OCI-LY1 (cell line): ENCODE measurements around the gene GRM7.

ENCODE experiments used
- H2AFZ ChIP-seq: fragments of 200-600 bp; sonication (generic), shearing (Covaris generic); 2 replicates; pipeline ENCODE4 v1.6.0; 2014; ENCODE audit warnings: antibody characterized with exemption, mild to moderate bottlenecking, low read length
- H3F3A ChIP-seq: fragments of 200-600 bp; sonication (generic), shearing (Covaris generic); 2 replicates; pipeline ENCODE4 v1.6.0; 2014; ENCODE audit warnings: mild to moderate bottlenecking, antibody characterized with exemption, low read length, moderate library complexity; ENCODE audit not compliant: insufficient read depth
- H3K27ac ChIP-seq: fragments of 200-600 bp; sonication (generic); 2 replicates; pipeline ENCODE4 v1.5.1; 2014; ENCODE audit warnings: low read length, mixed run types, mild to moderate bottlenecking, low read depth; ENCODE audit not compliant: poor library complexity, severe bottlenecking
- H3K27me3 ChIP-seq: fragments of 200-600 bp; sonication (generic); 2 replicates; pipeline ENCODE4 v1.6.0; 2014; ENCODE audit warnings: antibody characterized with exemption, mild to moderate bottlenecking, low read length, moderate library complexity; ENCODE audit not compliant: insufficient read depth
- H3K36me3 ChIP-seq: fragments of 200-600 bp; sonication (generic); 2 replicates; pipeline ENCODE4 v1.6.1; 2014; ENCODE audit warnings: mild to moderate bottlenecking, antibody characterized with exemption, low read length, moderate library complexity, mixed read lengths; ENCODE audit not compliant: insufficient read depth
- H3K4me1 ChIP-seq: fragments of 200-600 bp; sonication (generic); 2 replicates; pipeline ENCODE4 v1.5.1; 2014; ENCODE audit warnings: mild to moderate bottlenecking, low read length, moderate library complexity; ENCODE audit not compliant: insufficient read depth, severe bottlenecking
- H3K4me2 ChIP-seq: fragments of 200-600 bp; sonication (generic), shearing (Covaris generic); 2 replicates; pipeline ENCODE4 v1.6.1; 2014; ENCODE audit warnings: low read length
- H3K4me3 ChIP-seq: fragments of 200-600 bp; sonication (generic); 2 replicates; pipeline ENCODE4 v1.5.1; 2014; ENCODE audit warnings: low read length, low read depth, mild to moderate bottlenecking, mixed read lengths; ENCODE audit not compliant: poor library complexity, severe bottlenecking
- H3K79me2 ChIP-seq: fragments of 200-600 bp; shearing (Covaris generic); 2 replicates; pipeline ENCODE4 v1.6.1; 2016; ENCODE audit warnings: mixed run types, low read length, mixed read lengths; ENCODE audit not compliant: insufficient read depth
- H3K9ac ChIP-seq: fragments of 200-600 bp; sonication (generic), shearing (Covaris generic); 2 replicates; pipeline ENCODE4 v1.6.1; 2014; ENCODE audit warnings: mild to moderate bottlenecking, low read length, mixed read lengths
- H3K9me2 ChIP-seq: fragments of 200-600 bp; sonication (generic), shearing (Covaris generic); 2 replicates; pipeline ENCODE4 v1.6.1; 2014; ENCODE audit warnings: low read depth, mild to moderate bottlenecking, low read length, mixed read lengths
- H3K9me3 ChIP-seq: fragments of 200-600 bp; shearing (Covaris generic); 2 replicates; pipeline ENCODE4 v1.6.1; 2014; ENCODE audit warnings: low read length, mixed read lengths
- H4K20me1 ChIP-seq: fragments of 200-600 bp; sonication (generic), shearing (Covaris generic); 2 replicates; pipeline ENCODE4 v1.6.0; 2016; ENCODE audit warnings: mild to moderate bottlenecking, low read length; ENCODE audit not compliant: insufficient read depth
- EZH2 ChIP-seq: fragments of 200-600 bp; sonication (generic), shearing (Covaris generic); IDR thresholded peaks from 2 replicates; pipeline ENCODE4 v1.8.0; 2017; ENCODE audit warnings: borderline replicate concordance, mixed run types, mild to moderate bottlenecking, antibody characterized with exemption, low read length, moderate library complexity, mixed read lengths
- TF ChIP-seq, protein P1 (sequence below): fragments of 200-600 bp; sonication (generic), shearing (Covaris generic); IDR thresholded peaks from 2 replicates; pipeline ENCODE4 v1.5.1; 2017; ENCODE audit warnings: mild to moderate bottlenecking, antibody characterized with exemption, low read length, moderate library complexity, mixed read lengths

Gene GRM7

DNA sequence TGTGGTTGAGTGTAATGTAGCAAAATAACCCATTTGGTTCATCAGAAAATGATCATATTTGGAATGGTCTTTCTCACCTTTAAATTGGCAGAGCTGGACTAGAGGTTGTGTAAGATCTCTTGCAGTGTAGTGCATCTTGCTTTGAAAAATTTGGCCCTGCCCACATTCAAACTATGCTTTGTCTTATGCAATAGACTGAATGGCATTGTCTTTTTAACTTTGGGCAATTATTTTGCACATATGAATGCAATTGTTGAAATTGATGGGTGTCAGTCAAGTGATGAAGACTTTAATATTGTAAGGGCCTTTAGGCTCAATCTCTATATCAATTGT, 381.4 kb downstream of the GRM7 start:
- Histone ChIP-seq H2AFZ (no peak overlapping the region), H3K27me3 (no peaks in the 10 kb centered on the region), H3K9me2 (no peaks in the 10 kb centered on the region), H3K4me3 (no peak overlapping the region), H3K9ac (no peak overlapping the region), H3F3A (no peaks in the 10 kb centered on the region), H3K27ac (no peak overlapping the region), H3K4me2 (no peak overlapping the region), H3K36me3 (no peaks in the 10 kb centered on the region), H4K20me1 (no peaks in the 10 kb centered on the region), H3K9me3 (no peaks in the 10 kb centered on the region), H3K4me1 (no peaks in the 10 kb centered on the region), H3K79me2 (no peaks in the 10 kb centered on the region)
- no peak for TF ChIP-seq EZH2
- TF ChIP-seq, protein P1, sequence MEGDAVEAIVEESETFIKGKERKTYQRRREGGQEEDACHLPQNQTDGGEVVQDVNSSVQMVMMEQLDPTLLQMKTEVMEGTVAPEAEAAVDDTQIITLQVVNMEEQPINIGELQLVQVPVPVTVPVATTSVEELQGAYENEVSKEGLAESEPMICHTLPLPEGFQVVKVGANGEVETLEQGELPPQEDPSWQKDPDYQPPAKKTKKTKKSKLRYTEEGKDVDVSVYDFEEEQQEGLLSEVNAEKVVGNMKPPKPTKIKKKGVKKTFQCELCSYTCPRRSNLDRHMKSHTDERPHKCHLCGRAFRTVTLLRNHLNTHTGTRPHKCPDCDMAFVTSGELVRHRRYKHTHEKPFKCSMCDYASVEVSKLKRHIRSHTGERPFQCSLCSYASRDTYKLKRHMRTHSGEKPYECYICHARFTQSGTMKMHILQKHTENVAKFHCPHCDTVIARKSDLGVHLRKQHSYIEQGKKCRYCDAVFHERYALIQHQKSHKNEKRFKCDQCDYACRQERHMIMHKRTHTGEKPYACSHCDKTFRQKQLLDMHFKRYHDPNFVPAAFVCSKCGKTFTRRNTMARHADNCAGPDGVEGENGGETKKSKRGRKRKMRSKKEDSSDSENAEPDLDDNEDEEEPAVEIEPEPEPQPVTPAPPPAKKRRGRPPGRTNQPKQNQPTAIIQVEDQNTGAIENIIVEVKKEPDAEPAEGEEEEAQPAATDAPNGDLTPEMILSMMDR, result no peak

DNA sequence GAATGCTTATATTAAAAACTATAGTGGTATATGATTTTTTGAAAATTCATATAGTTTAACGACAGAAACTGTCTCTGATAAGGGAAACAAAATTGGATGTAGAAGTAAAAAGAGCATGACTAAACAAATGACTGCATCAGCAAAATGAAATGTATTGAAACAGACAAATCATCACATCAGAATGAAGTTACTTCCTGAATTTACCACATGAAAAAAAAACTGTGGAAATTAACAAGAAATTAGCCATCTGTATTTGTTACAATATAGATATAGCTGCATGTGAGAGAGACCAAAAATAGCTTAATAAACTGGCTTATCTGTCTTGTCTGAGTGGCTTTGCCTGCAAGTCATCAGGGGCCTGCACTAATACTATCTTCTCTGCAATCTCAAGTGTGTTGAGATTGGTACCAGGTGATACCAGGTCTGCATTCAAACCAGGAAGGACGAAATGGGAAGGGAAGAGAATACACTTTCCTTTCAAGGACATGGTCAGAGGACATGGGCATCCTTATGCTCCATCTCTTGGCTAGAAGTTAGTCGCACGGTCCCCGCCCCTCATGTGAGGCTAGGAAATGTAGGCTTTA, 388.7 kb downstream of the GRM7 start:
- Histone ChIP-seq H3K9ac (no peak overlapping the region), H3K9me3 (no peaks in the 10 kb centered on the region), H3F3A (no peaks in the 10 kb centered on the region), H3K79me2 (no peaks in the 10 kb centered on the region), H3K4me1 (no peaks in the 10 kb centered on the region), H4K20me1 (no peaks in the 10 kb centered on the region), H3K27ac (no peak overlapping the region), H3K4me3 (no peak overlapping the region), H3K27me3 (no peaks in the 10 kb centered on the region), H2AFZ (no peak overlapping the region), H3K36me3 (no peaks in the 10 kb centered on the region), H3K4me2 (no peak overlapping the region), H3K9me2 (no peaks in the 10 kb centered on the region)
- no peak for TF ChIP-seq EZH2
- TF ChIP-seq, protein P1, result no peak

DNA sequence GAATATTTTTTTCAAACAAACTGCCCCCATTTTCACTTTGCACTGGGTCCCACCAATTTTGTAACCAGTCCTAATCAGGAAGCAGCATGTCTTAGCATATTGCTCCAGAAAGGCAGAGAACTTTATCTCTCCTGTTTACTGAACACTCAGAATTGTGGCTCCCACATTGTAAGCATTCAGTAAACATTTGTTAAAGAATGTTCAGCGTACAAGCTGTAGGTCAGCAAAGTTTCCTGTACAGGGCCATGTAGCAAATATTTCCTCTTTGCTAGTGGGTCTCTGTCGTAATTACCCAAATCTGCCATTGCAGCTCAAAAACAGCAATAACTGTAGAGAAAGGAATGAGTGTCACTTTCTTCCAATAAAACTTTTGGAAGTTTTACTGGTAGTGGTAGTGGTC, 393.3 kb downstream of the GRM7 start:
- H3K9me2 ChIP-seq, result no peaks in the 10 kb centered on the region
- H2AFZ ChIP-seq, result no peak overlapping the region
- H3K27me3 ChIP-seq, result no peaks in the 10 kb centered on the region
- no peaks in the 10 kb centered on the region for H4K20me1 ChIP-seq
- no peak overlapping the region for H3K4me3 ChIP-seq
- H3K9me3 ChIP-seq, result no peaks in the 10 kb centered on the region
- H3K79me2 ChIP-seq, result no peaks in the 10 kb centered on the region
- no peaks in the 10 kb centered on the region for H3K36me3 ChIP-seq
- H3K4me2 ChIP-seq, result no peak overlapping the region
- H3K4me1 ChIP-seq, result no peaks in the 10 kb centered on the region
- H3F3A ChIP-seq, result no peaks in the 10 kb centered on the region
- H3K27ac ChIP-seq, result no peak overlapping the region
- no peak for TF ChIP-seq EZH2
- TF ChIP-seq, protein P1, result no peak
- no peak overlapping the region for H3K9ac ChIP-seq
